Cardiac muscle cell (in vitro differentiated cells and primary cell): ENCODE measurements around the gene PODNL1. TPM values are rescaled to one million over a fixed set of nuclear protein-coding genes. Genes with fewer than 3 reads are reported as not detected.

ENCODE experiments used
- DNase-seq, 2 donors: peaks; one replicate each; pipeline versions ENCODE4 v3.0.0 to v3.0.0-alpha.2; 2010 to 2017; ENCODE audit warnings: low read depth in 1 of 2, low spot score in 1 of 2
- H3K27ac ChIP-seq: fragments of 200-600 bp; sonication (generic); 2 replicates; pipeline ENCODE4 v1.5.1; 2016
- H3K27me3 ChIP-seq: fragments of 200-600 bp; sonication (generic); 2 replicates; pipeline ENCODE4 v1.6.0; 2016; ENCODE audit warnings: control low read depth
- H3K36me3 ChIP-seq: fragments of 200-600 bp; sonication (generic); 2 replicates; pipeline ENCODE4 v1.5.1; 2016; ENCODE audit warnings: control low read depth
- H3K4me1 ChIP-seq: fragments of 200-600 bp; sonication (generic); 2 replicates; pipeline ENCODE4 v1.8.1; 2017; ENCODE audit warnings: low read depth, mild to moderate bottlenecking, mixed run types
- H3K4me3 ChIP-seq: fragments of 200-600 bp; sonication (generic); 2 replicates; pipeline ENCODE4 v1.5.1; 2016; ENCODE audit warnings: mild to moderate bottlenecking
- H3K9me3 ChIP-seq: fragments of 200-600 bp; sonication (generic); 2 replicates; pipeline ENCODE4 v1.5.1; 2017; ENCODE audit warnings: low read depth, mild to moderate bottlenecking, control low read depth
- polyA plus RNA-seq: library from polyadenylated mRNA; unstranded; fragments of >200 nt; fragmentation: Nextera tagmentation; extraction: Ambion mirVana; gene quantifications from 2 replicates; pipeline ENCODE4 v1.2.1, GENCODE V29; 2016
- total RNA-seq: library from RNA; depleted of rRNA; stranded (reverse); fragments of >200 nt; gene quantifications from 2 replicates; pipeline ENCODE4 v1.2.3, GENCODE V29; 2016
- TF ChIP-seq, protein P1 (sequence below): IDR thresholded peaks from 2 replicates; pipeline ENCODE4 v1.5.1; 2012; ENCODE audit warnings: low read depth, mild to moderate bottlenecking, low read length

Gene PODNL1
- total and polyA plus RNA-seq, 2 experiments from 2014 or later = 0.24 TPM; not detected in 1

DNA sequence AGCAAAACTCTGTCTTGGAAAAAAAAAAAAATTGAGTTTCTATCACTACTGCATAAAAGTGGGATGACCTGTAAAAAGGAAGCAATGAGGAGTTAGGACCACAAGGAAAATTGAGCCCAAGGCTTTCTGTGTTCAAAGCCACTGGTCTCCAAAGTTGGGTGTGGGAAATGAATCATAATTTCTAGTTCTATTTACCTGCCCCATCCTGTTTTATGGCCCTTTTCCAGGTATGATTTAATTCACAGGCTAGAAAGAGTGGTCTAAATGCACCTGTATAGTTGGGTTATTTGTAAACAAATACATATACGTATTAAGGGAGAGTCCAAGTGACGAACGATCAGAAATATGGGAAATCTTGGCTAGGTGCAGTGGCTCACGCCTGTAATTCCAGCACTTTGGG, 8.2 kb upstream of the PODNL1 start:
- H3K27me3 ChIP-seq = no peaks in the 10 kb centered on the region
- no peaks in the 10 kb centered on the region for H3K9me3 ChIP-seq
- no peak overlapping the region for H3K27ac ChIP-seq
- TF ChIP-seq, protein P1, sequence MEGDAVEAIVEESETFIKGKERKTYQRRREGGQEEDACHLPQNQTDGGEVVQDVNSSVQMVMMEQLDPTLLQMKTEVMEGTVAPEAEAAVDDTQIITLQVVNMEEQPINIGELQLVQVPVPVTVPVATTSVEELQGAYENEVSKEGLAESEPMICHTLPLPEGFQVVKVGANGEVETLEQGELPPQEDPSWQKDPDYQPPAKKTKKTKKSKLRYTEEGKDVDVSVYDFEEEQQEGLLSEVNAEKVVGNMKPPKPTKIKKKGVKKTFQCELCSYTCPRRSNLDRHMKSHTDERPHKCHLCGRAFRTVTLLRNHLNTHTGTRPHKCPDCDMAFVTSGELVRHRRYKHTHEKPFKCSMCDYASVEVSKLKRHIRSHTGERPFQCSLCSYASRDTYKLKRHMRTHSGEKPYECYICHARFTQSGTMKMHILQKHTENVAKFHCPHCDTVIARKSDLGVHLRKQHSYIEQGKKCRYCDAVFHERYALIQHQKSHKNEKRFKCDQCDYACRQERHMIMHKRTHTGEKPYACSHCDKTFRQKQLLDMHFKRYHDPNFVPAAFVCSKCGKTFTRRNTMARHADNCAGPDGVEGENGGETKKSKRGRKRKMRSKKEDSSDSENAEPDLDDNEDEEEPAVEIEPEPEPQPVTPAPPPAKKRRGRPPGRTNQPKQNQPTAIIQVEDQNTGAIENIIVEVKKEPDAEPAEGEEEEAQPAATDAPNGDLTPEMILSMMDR = no peak
- H3K36me3 ChIP-seq = no peaks in the 10 kb centered on the region
- no peak overlapping the region for H3K4me3 ChIP-seq
- H3K4me1 ChIP-seq = no peaks in the 10 kb centered on the region
- no peak for DNase-seq

GRCh38 chr19:13942023-13942684, 3.9 kb upstream of the PODNL1 start:
- TF ChIP-seq, protein P1 = no peak
- H3K4me1 ChIP-seq = no peaks in the 10 kb centered on the region
- no peaks in the 10 kb centered on the region for H3K36me3 ChIP-seq
- H3K9me3 ChIP-seq = no peaks in the 10 kb centered on the region
- no peak overlapping the region for H3K27ac ChIP-seq
- no peak for DNase-seq
- H3K27me3 ChIP-seq = no peaks in the 10 kb centered on the region
- H3K4me3 ChIP-seq = no peak overlapping the region

GRCh38 chr19:13937479-13938300, 527 bp downstream of the PODNL1 start:
- Histone ChIP-seq H3K27ac (no peak overlapping the region), H3K27me3 (no peaks in the 10 kb centered on the region), H3K9me3 (no peaks in the 10 kb centered on the region), H3K4me3 (no peak overlapping the region), H3K4me1 (peaks cover 6% of the 10 kb centered on the region), H3K36me3 (no peaks in the 10 kb centered on the region)
- TF ChIP-seq, protein P1 = no peak
- peak in 1 of 2 donors; percentile 28 for DNase-seq

- no peaks in the 10 kb centered on the region for H3K27me3 ChIP-seq
- no peaks in the 10 kb centered on the region for H3K9me3 ChIP-seq
- peak; percentile 40 to 50 for DNase-seq
- H3K4me1 ChIP-seq = peaks cover 6% of the 10 kb centered on the region
- TF ChIP-seq, protein P1 = no peak
- no peak overlapping the region for H3K27ac ChIP-seq
- H3K36me3 ChIP-seq = no peaks in the 10 kb centered on the region
- H3K4me3 ChIP-seq = no peak overlapping the region
Observed at GRCh38 chr19:13935765-13936510, 2.3 kb downstream of the PODNL1 start.

DNA sequence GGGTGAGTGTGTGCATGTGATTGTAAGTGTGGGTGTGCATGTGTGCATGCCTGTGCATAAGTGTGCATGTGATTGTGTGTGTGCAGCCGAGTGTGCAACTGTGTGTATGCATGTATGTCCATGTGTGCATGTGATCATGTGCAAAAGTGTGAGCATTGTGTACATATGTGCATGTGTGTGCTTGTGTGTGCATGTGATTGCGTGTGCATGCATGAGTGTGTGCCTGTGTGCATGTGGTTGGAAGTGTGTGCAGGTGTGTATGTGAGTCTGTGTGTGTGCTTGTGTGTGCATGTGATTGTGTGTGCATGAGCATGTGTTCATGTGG, 3.5 kb downstream of the PODNL1 start:
- DNase-seq = no peak
- H3K27ac ChIP-seq = no peak overlapping the region

More for the DNA sequence above, 3.5 kb downstream of the PODNL1 start:
- Histone ChIP-seq H3K27me3 (no peaks in the 10 kb centered on the region), H3K4me3 (no peak overlapping the region), H3K9me3 (no peaks in the 10 kb centered on the region), H3K36me3 (no peaks in the 10 kb centered on the region), H3K4me1 (peaks cover 6% of the 10 kb centered on the region)
- TF ChIP-seq, protein P1 = no peak
